ENCODE measurements around the gene CCZ1B. TPM values are rescaled to one million over a fixed set of nuclear protein-coding genes. Genes with fewer than 3 reads are reported as not detected.
"Not testable (repeated sequence)": the region's sequence is repeated elsewhere in the genome, so short reads cannot be mapped to it uniquely, and the experiment has no call there.

CCZ1B gene
- polyA plus RNA-seq, 1 donor from 2014 or later = 73.1 TPM

- not testable (repeated sequence) for H3K27me3 ChIP-seq (ENCODE audit: insufficient read depth, low read depth, low read length); H3K36me3 ChIP-seq (ENCODE audit: insufficient read depth, low read length); H3F3A ChIP-seq (ENCODE audit: insufficient read depth, low read length, poor library complexity, severe bottlenecking); H3K79me2 ChIP-seq (replicated peaks; ENCODE audit: insufficient read depth, low read length); H2AFZ ChIP-seq (ENCODE audit: low read depth, low read length); H3K4me2 ChIP-seq (ENCODE audit: low read length); H3K9me3 ChIP-seq (ENCODE audit: low read length); H4K20me1 ChIP-seq (ENCODE audit: insufficient read depth); H3K9me2 ChIP-seq (ENCODE audit: insufficient read depth, low read length)
- TF ChIP-seq EP300 (conservative IDR thresholded peaks at IDR 0.05; ENCODE audit: poor library complexity, severe bottlenecking) = peak; percentile 80
- TF ChIP-seq POLR2AphosphoS5 (IDR thresholded peaks at IDR 0.05) = peak; percentile 42
- TF ChIP-seq REST (IDR thresholded peaks at IDR 0.05; ENCODE audit: borderline replicate concordance) = peak; percentile 10
- Histone ChIP-seq H3K9ac (ENCODE audit: low read length) (peak overlapping the region; percentile 50), H3K27ac (ENCODE audit: low read length) (peak overlapping the region; percentile 77), H3K4me3 (ENCODE audit: low read length) (peak overlapping the region; percentile 58)
Observed at GRCh38 chr7:6827180-6827579, 1.1 kb upstream of the CCZ1B start.

- H3K9ac ChIP-seq (ENCODE audit: low read length); H3K4me2 ChIP-seq (ENCODE audit: low read length); H4K20me1 ChIP-seq (ENCODE audit: insufficient read depth); H3K27ac ChIP-seq (ENCODE audit: low read length); H3K9me2 ChIP-seq (ENCODE audit: insufficient read depth, low read length); H3K36me3 ChIP-seq (ENCODE audit: insufficient read depth, low read length); H3K79me2 ChIP-seq (replicated peaks; ENCODE audit: insufficient read depth, low read length); H2AFZ ChIP-seq (ENCODE audit: low read depth, low read length); H3K27me3 ChIP-seq (ENCODE audit: insufficient read depth, low read depth, low read length); H3K9me3 ChIP-seq (ENCODE audit: low read length); H3F3A ChIP-seq (ENCODE audit: insufficient read depth, low read length, poor library complexity, severe bottlenecking): not testable (repeated sequence)
- H3K4me3 ChIP-seq (ENCODE audit: low read length) = peak overlapping the region; percentile 58
Observed at GRCh38 chr7:6825236-6826125, 594 bp downstream of the CCZ1B start.

GRCh38 chr7:6821622-6822021 lies 4.5 kb downstream of the CCZ1B start:
- H3F3A ChIP-seq (ENCODE audit: insufficient read depth, low read length, poor library complexity, severe bottlenecking); H3K4me2 ChIP-seq (ENCODE audit: low read length); H3K4me3 ChIP-seq (ENCODE audit: low read length); H3K79me2 ChIP-seq (replicated peaks; ENCODE audit: insufficient read depth, low read length); H3K27ac ChIP-seq (ENCODE audit: low read length); H4K20me1 ChIP-seq (ENCODE audit: insufficient read depth); H3K9me3 ChIP-seq (ENCODE audit: low read length); H3K27me3 ChIP-seq (ENCODE audit: insufficient read depth, low read depth, low read length); H2AFZ ChIP-seq (ENCODE audit: low read depth, low read length); H3K9ac ChIP-seq (ENCODE audit: low read length); H3K36me3 ChIP-seq (ENCODE audit: insufficient read depth, low read length); H3K9me2 ChIP-seq (ENCODE audit: insufficient read depth, low read length): not testable (repeated sequence)

- not testable (repeated sequence) for H4K20me1 ChIP-seq (ENCODE audit: insufficient read depth); H3K9me3 ChIP-seq (ENCODE audit: low read length); H3K27me3 ChIP-seq (ENCODE audit: insufficient read depth, low read depth, low read length); H3F3A ChIP-seq (ENCODE audit: insufficient read depth, low read length, poor library complexity, severe bottlenecking); H3K4me3 ChIP-seq (ENCODE audit: low read length); H3K4me2 ChIP-seq (ENCODE audit: low read length); H3K9ac ChIP-seq (ENCODE audit: low read length); H3K79me2 ChIP-seq (replicated peaks; ENCODE audit: insufficient read depth, low read length); H2AFZ ChIP-seq (ENCODE audit: low read depth, low read length); H3K36me3 ChIP-seq (ENCODE audit: insufficient read depth, low read length); H3K27ac ChIP-seq (ENCODE audit: low read length); H3K9me2 ChIP-seq (ENCODE audit: insufficient read depth, low read length)
Observed at GRCh38 chr7:6815470-6815869, 10.6 kb downstream of the CCZ1B start.

- H3K9me3 ChIP-seq (ENCODE audit: low read length); H3K4me2 ChIP-seq (ENCODE audit: low read length); H2AFZ ChIP-seq (ENCODE audit: low read depth, low read length); H3K27me3 ChIP-seq (ENCODE audit: insufficient read depth, low read depth, low read length); H4K20me1 ChIP-seq (ENCODE audit: insufficient read depth); H3F3A ChIP-seq (ENCODE audit: insufficient read depth, low read length, poor library complexity, severe bottlenecking); H3K4me3 ChIP-seq (ENCODE audit: low read length); H3K9me2 ChIP-seq (ENCODE audit: insufficient read depth, low read length); H3K79me2 ChIP-seq (replicated peaks; ENCODE audit: insufficient read depth, low read length); H3K36me3 ChIP-seq (ENCODE audit: insufficient read depth, low read length); H3K27ac ChIP-seq (ENCODE audit: low read length); H3K9ac ChIP-seq (ENCODE audit: low read length): not testable (repeated sequence)
Observed at GRCh38 chr7:6813011-6813410, 13.1 kb downstream of the CCZ1B start.

GRCh38 chr7:6807959-6808358 lies 18.1 kb downstream of the CCZ1B start:
- H3K27ac ChIP-seq (ENCODE audit: low read length); H3K27me3 ChIP-seq (ENCODE audit: insufficient read depth, low read depth, low read length); H3K9me2 ChIP-seq (ENCODE audit: insufficient read depth, low read length); H2AFZ ChIP-seq (ENCODE audit: low read depth, low read length); H3K9me3 ChIP-seq (ENCODE audit: low read length); H3K4me3 ChIP-seq (ENCODE audit: low read length); H3K9ac ChIP-seq (ENCODE audit: low read length); H3K36me3 ChIP-seq (ENCODE audit: insufficient read depth, low read length); H3K79me2 ChIP-seq (replicated peaks; ENCODE audit: insufficient read depth, low read length); H4K20me1 ChIP-seq (ENCODE audit: insufficient read depth); H3F3A ChIP-seq (ENCODE audit: insufficient read depth, low read length, poor library complexity, severe bottlenecking); H3K4me2 ChIP-seq (ENCODE audit: low read length): not testable (repeated sequence)

Measured in neural cell (in vitro differentiated cells).